Endodermal cell (in vitro differentiated cells): ENCODE measurements around the gene GFM2. TPM values are rescaled to one million over a fixed set of nuclear protein-coding genes. Genes with fewer than 3 reads are reported as not detected.

Source experiments
- DNase-seq: peaks from one replicate; pipeline ENCODE4 v3.0.0-alpha.2; 2017
- H3K27ac ChIP-seq: 2 replicates; pipeline ENCODE4 v1.5.1; 2013; ENCODE audit warnings: mild to moderate bottlenecking, low read depth, low read length, moderate library complexity
- H3K27me3 ChIP-seq: 2 replicates; pipeline ENCODE4 v1.6.1; 2013; ENCODE audit warnings: mild to moderate bottlenecking, low read length, moderate library complexity; ENCODE audit not compliant: insufficient read depth, control insufficient read depth, poor library complexity, severe bottlenecking
- H3K36me3 ChIP-seq: 2 replicates; pipeline ENCODE4 v1.7.0; 2013; ENCODE audit warnings: mild to moderate bottlenecking, low read length, moderate library complexity; ENCODE audit not compliant: control insufficient read depth, insufficient read depth
- H3K4me1 ChIP-seq: one replicate; pipeline ENCODE4 v1.7.0; 2013; ENCODE audit warnings: low read length; ENCODE audit not compliant: control insufficient read depth, insufficient read depth
- H3K4me3 ChIP-seq: 2 replicates; pipeline ENCODE4 v1.5.1; 2013; ENCODE audit warnings: mild to moderate bottlenecking, low read length, moderate library complexity
- H3K9ac ChIP-seq: 2 replicates; pipeline ENCODE4 v1.6.1; 2013; ENCODE audit warnings: mild to moderate bottlenecking, low read length, moderate library complexity; ENCODE audit not compliant: poor library complexity, severe bottlenecking; ENCODE audit errors: extremely low read depth
- H3K9me3 ChIP-seq: 2 replicates; pipeline ENCODE4 v1.6.1; 2013; ENCODE audit warnings: mild to moderate bottlenecking, low read length, moderate library complexity; ENCODE audit not compliant: control insufficient read depth
- H3K27ac Mint-ChIP-seq: 2 replicates; pipeline ENCODE4 v1.8.0; 2020; ENCODE audit warnings: mixed read lengths
- H3K27me3 Mint-ChIP-seq: 2 replicates; pipeline ENCODE4 v1.8.0; 2021; ENCODE audit warnings: mild to moderate bottlenecking, mixed read lengths; ENCODE audit not compliant: insufficient read depth
- H3K36me3 Mint-ChIP-seq: 2 replicates; pipeline ENCODE4 v1.8.0; 2020; ENCODE audit warnings: low read depth, mixed read lengths
- H3K4me1 Mint-ChIP-seq: 2 replicates; pipeline ENCODE4 v1.8.0; 2020; ENCODE audit warnings: mixed read lengths
- H3K4me3 Mint-ChIP-seq: 2 replicates; pipeline ENCODE4 v1.8.0; 2020; ENCODE audit warnings: mild to moderate bottlenecking, moderate library complexity, mixed read lengths
- H3K9me3 Mint-ChIP-seq: 2 replicates; pipeline ENCODE4 v1.8.0; 2020; ENCODE audit warnings: mild to moderate bottlenecking, mixed read lengths
- WGBS, 2 experiments: methylation state at CpG; one replicate each; pipeline versions ENCODE4 v1.1.5 to v1.1.7; 2013; ENCODE audit warnings: missing lambda C conversion rate in 2 of 2, mixed read lengths in 1 of 2; ENCODE audit not compliant: insufficient coverage in 1 of 2, insufficient read length in 1 of 2; 5-methylcytosine and 5-hydroxymethylcytosine counted together
- total RNA-seq, 2 donors: library from RNA; stranded (reverse); fragmentation: NEBNext Ultra II Directional in 1 of 2; extraction: Animal tissue kit (Norgen Biotek cat#: 25700) in 1 of 2; gene quantifications; 2 replicates in 1 of 2; 3 replicates in 1 of 2; pipeline ENCODE4 v1.2.1, GENCODE V29; 2021
- TF ChIP-seq, protein P1 (sequence below): fragments of 200-600 bp; sonication (generic); conservative IDR thresholded peaks from 2 replicates; pipeline ENCODE4 v1.5.0; 2021; ENCODE audit warnings: antibody characterized with exemption, mild to moderate bottlenecking

GFM2 gene
- total RNA-seq, 2 donors from 2014 or later = 43.1 to 44.5 TPM

DNA sequence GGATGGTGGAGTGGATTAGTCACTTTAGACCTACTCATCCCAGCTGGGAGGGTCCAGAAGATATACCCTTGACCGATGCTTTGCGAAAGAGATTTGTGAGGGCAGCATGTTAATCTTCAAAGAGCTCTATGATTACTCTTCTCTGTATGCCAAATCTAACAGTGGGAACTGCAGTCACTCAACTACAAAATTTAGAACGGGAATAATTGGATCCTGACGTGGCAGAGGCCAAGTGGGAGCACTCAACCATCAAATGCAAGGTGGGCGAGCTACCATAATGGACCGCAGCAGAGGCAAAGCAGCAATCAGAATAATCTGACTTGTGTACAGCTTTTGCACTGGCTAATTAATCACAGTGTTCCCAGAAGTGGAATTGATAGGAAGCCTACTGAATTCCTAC lies 20.5 kb upstream of the GFM2 start:
- peaks cover 67% of the 10 kb centered on the region for H3K36me3 ChIP-seq
- Mint-ChIP-seq H3K4me3 (no peak overlapping the region), H3K9me3 (peaks cover 11% of the 10 kb centered on the region), H3K4me1 (no peaks in the 10 kb centered on the region), H3K36me3 (peaks cover 80% of the 10 kb centered on the region), H3K27me3 (no peaks in the 10 kb centered on the region), H3K27ac (no peak overlapping the region)
- H3K4me1 ChIP-seq = no peaks in the 10 kb centered on the region
- WGBS, 2 experiments = 96 to 100% methylated on average over 4 to 6 of the region's 6 CpGs
- no peaks in the 10 kb centered on the region for H3K27me3 ChIP-seq
- H3K27ac ChIP-seq = no peak overlapping the region
- no peak overlapping the region for H3K9ac ChIP-seq
- TF ChIP-seq, protein P1, sequence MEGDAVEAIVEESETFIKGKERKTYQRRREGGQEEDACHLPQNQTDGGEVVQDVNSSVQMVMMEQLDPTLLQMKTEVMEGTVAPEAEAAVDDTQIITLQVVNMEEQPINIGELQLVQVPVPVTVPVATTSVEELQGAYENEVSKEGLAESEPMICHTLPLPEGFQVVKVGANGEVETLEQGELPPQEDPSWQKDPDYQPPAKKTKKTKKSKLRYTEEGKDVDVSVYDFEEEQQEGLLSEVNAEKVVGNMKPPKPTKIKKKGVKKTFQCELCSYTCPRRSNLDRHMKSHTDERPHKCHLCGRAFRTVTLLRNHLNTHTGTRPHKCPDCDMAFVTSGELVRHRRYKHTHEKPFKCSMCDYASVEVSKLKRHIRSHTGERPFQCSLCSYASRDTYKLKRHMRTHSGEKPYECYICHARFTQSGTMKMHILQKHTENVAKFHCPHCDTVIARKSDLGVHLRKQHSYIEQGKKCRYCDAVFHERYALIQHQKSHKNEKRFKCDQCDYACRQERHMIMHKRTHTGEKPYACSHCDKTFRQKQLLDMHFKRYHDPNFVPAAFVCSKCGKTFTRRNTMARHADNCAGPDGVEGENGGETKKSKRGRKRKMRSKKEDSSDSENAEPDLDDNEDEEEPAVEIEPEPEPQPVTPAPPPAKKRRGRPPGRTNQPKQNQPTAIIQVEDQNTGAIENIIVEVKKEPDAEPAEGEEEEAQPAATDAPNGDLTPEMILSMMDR = no peak
- H3K9me3 ChIP-seq = peaks cover 7% of the 10 kb centered on the region
- no peak overlapping the region for H3K4me3 ChIP-seq
- DNase-seq = no peak

DNA sequence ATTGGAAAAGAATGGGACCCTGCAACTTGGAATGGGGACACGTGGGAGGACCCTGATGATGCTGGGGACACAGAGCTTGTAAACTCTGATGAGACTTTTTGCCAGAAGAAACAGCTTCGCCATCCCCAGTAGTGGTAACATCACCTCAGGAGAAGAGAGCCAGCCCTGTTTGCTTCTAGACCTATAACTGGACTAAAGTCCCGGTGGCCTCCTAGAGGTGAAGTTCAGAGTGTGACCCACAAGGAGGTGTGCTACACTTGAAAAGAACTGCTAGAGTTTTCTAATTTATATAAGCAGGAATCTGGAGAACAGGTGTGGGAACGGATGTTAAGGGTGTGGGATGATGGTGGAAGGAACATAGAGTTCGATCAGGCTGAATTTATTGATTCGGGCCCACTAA lies 19.9 kb upstream of the GFM2 start:
- 93 to 96% methylated on average over 5 to 6 of the region's 6 CpGs for WGBS, 2 experiments
- Mint-ChIP-seq H3K4me1 (no peaks in the 10 kb centered on the region), H3K9me3 (peaks cover 11% of the 10 kb centered on the region), H3K27ac (no peak overlapping the region), H3K27me3 (no peaks in the 10 kb centered on the region), H3K4me3 (no peak overlapping the region), H3K36me3 (peaks cover 76% of the 10 kb centered on the region)
- peaks cover 66% of the 10 kb centered on the region for H3K36me3 ChIP-seq
- H3K9ac ChIP-seq = no peak overlapping the region
- TF ChIP-seq, protein P1 = peak; percentile 35
- no peaks in the 10 kb centered on the region for H3K27me3 ChIP-seq
- H3K4me1 ChIP-seq = no peaks in the 10 kb centered on the region
- no peak overlapping the region for H3K4me3 ChIP-seq
- peaks cover 7% of the 10 kb centered on the region for H3K9me3 ChIP-seq
- no peak overlapping the region for H3K27ac ChIP-seq
- DNase-seq = no peak

DNA sequence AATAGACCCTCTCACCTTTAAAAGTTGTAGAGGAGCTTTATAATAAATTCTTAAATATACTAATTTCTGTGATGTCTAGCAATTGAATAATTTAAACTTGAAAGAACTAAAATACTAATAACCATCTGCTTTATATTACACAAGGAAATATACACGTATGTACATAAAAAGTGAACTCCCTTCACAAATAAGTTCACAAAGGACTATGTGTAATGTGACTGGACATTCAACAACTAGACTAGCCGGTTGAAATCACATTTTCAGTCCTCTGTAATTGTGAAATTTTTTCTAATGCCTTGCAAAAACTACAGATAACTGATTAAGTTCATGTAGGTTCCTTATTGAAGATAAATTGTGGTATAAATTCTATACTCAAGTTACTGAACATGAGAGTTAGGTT lies 11.7 kb upstream of the GFM2 start:
- DNase-seq = no peak
- peaks cover 91% of the 10 kb centered on the region for H3K36me3 ChIP-seq
- H3K36me3 Mint-ChIP-seq = peaks cover 47% of the 10 kb centered on the region
- no peak overlapping the region for H3K27ac ChIP-seq
- H3K27me3 ChIP-seq = no peaks in the 10 kb centered on the region
- no peak overlapping the region for H3K4me3 Mint-ChIP-seq
- TF ChIP-seq, protein P1 = no peak
- no peaks in the 10 kb centered on the region for H3K4me1 Mint-ChIP-seq
- H3K4me1 ChIP-seq = no peaks in the 10 kb centered on the region
- no peak overlapping the region for H3K4me3 ChIP-seq
- 97 to 100% methylated on average over 2 of the region's 2 CpGs for WGBS, 2 experiments
- H3K9me3 ChIP-seq = no peaks in the 10 kb centered on the region
- no peak overlapping the region for H3K9ac ChIP-seq
- H3K27ac Mint-ChIP-seq = no peak overlapping the region
- H3K27me3 Mint-ChIP-seq = no peaks in the 10 kb centered on the region
- H3K9me3 Mint-ChIP-seq = no peaks in the 10 kb centered on the region
